ENCODE measurements around the gene JMJD1C.
A peak's percentile ranks its signal among the peaks of the same experiment; 100 is the strongest.

The JMJD1C gene

DNA sequence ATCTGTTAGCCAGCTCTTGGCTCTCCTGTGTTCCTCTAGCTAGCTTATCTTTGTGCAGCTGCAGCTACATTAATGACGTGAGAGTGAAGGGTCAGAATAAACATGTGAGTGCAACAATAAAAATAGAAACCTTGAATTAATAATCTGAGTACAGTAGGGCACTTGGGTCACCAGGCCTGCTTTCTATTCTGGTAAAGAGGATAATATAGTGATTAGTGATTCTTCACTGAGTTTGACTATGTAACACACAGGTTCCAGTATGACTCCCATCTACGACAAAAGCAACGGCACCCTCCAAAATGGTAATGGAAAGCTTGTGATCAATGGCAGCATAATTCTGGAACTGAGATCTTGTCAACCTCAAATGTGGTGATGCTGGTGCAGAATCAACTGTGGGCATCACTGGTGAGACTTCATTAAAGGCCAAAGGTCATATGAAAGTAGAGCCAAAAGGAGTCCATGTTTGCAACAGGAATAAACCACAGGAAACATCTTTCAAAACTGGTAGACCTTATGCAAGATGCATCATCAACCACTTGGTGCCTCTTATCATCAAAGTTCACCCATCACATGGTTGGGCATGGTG is 255.1 kb downstream of the JMJD1C start:
- no peak for DNase-seq

DNA sequence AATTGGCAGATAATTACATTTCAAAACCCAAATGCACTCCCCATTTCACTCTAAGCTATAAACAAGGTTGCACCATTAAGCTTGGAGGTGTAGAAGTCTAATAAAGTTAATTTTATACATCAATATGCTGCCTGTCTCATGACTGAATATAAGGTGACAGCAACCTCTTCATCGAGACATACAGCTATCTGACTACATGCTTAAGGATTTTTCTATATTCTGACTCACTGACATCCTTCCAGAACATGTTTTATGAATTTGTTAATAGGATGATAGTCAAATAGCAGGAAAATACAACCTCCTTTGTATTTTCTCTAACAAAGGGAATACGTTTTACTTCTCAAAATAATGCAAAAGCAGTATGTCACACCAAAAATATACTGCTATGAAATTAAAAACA is 256.1 kb downstream of the JMJD1C start:
- no peak for DNase-seq

- DNase-seq: no peak
Observed at GRCh38 chr10:63208986-63209385, 256.8 kb downstream of the JMJD1C start.

DNA sequence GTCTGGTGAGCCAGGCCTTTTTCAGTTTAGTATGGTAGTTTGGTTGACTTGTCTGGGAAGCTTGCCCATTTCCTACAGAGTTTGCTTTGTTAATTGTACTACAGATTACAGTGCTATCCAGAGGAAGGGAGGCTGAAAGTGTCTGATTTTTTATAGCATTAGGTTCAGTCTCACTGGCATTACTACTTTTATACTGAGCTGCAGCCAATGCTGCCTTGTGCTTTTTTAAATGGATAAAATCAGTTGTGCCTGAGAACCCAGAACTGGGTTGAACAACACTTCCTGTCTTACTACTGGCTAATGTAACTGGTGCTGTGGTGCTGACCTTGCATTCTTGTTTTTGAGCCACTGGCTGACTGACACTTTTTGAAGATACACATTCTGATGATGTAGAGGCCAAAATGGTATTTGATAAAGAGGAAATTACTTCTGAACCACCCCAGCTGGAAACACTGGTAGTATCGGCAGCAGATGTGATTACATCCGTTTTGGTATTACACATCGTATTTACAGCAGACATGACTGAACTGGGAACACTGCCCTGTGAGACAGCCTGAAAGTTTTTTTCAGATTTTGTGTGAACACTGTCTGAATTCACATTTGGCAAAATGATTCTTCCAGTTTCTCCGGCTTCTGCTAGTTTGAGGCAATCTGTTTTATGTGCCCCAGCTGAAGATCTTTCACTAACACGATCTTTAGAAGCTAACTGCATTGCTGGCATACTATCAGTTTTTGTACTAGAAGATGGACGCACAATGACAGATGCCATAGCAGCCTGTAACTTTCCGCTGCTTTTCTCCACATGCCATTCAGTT is 258.6 kb downstream of the JMJD1C start:
- DNase-seq: peak; percentile 69

- no peak for DNase-seq
Observed at GRCh38 chr10:63206576-63206975, 259.2 kb downstream of the JMJD1C start.

DNA sequence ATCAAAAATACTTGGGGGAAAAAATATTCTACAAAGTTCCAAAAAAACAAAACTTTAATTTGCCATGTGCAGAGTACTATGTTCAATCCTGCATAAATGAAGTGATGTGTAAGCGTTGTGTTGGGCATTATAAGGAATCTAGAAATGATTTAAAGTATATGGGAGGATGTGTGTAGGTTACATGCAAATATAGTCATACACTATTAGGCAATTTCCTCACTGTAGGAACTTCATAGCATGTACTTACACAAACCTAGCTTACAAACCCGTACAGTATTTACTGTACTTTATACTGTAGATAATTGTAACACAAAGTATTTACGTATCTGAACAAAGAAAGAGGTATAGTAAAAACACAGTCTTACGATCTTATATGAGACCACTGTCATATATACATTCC is 260.4 kb downstream of the JMJD1C start:
- no peak for DNase-seq

DNA sequence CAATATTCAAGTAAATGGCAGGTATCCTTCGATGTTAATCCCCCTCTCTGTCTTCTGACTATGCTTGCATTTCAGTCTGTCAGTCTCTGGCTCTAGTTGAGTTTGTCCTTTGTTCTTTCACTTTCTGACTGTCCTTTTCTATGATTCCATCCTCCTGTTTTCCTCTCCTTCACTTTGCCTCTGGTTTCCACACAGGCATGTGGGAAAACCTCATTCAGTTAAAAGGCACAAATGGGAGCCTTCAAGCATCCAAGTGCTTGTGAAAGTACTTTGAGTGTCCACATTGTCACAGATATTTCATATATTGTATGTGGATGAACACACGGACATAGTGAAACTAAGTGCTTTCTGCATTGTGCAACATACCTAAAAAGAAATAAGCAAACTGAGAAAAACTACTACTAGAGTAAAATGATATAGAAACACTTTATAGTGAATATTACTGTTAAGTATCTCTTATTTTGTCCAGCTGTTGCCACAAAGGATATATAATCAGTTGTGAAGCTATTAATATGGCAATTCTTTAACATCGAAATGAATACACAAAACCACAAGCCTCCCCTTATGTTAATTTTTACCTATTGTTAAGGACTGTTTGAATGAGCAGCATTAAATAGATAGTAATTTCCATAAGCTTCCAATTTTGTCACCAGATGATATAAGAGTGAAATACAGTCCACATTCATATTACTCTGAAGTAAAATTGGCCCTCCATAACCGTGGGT is 260.9 kb downstream of the JMJD1C start:
- DNase-seq: no peak

DNA sequence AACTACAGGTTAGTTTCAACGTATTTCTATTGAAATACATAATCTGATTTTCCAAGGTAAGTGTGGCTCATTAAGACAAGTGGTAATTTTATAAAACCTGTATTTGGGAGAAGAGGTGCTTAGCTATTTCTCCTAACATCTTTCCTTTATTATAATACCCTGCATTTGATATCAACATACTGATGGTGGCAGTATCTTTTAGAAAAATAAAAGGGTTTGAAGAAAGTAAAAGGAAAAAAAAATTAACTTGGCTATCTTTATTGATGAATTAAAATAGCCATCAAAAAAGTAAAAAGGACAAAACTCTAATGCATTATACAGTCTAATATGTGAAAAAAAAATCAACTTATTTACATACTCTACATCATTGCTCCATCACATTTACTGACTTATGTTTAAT is 264.7 kb downstream of the JMJD1C start:
- no peak for DNase-seq

DNA sequence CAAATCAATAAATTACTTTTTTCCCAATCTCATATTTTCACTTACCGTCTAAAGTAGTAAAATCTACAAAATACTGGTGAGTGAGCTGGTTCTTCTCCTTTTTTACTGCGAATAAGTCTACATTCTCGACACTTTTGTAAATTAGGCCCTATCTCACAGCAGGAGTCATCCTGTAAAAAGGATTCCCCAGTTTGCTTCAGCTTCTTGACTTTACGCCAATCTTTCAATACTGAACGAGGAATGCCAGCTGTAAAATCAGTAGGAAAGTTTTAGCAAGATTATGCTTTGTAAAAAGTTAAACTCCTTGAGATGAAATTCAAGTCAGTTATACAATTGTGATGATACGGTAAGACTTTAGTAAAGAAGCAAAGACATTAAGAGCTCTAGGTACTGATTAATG is 265.3 kb downstream of the JMJD1C start:
- DNase-seq: no peak

GRCh38 chr10:63199716-63200115 is 266.1 kb downstream of the JMJD1C start:
- DNase-seq: no peak

DNA sequence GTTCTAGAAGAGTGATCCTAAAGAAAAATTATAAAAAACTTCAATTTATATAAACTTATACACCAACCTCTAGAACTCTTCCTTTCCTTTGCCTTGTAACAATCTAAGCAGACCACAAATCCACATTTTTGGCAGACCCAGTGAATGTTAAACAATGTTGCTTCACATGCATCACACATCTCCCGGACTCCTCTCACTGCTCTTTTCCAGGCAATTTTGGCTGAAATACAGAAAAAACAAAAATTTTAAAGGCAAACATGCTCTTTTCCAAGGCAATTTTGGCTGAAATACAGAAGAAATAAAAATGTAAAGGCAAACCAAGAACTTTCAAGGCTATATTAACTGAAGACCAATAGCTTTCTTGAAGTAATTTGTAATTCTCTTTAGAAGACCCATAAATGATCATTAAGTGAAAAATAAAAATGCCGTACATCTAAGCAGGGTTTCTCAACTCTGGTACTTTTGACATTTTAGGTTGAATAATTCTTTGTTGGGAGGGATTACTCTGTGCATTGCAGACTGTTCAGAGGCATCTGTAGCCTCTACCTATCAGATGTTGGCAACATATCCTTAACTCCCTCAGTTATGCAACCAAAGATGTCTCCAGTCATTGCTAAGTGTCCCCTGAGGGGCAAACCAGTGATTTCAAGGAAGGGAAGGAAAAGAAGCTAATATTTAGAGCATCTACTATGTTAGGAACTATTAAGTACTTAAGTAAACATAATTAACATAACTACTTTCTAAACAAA is 268.3 kb downstream of the JMJD1C start:
- DNase-seq: peak; percentile 51

DNA sequence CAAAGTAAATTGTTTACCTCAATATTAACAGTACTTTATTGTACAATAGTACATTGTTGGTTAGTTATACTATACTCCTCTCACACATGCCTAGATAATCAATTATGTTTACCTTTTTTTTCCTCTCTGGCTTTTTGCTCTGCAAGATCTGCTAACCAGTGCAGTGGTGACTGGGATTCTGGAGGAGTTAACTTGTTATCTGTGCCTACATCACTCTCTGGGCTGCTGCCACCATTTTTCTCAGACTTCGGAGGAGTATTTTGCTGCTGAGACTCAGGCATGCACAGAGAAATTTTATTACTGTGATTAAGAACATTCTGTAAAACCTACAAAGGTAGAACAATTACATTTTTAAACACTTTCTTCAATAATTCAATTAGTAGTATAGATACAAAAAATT is 273.0 kb downstream of the JMJD1C start:
- DNase-seq: no peak

- no peak for DNase-seq
Observed at GRCh38 chr10:63175534-63175933, 290.2 kb downstream of the JMJD1C start.

DNA sequence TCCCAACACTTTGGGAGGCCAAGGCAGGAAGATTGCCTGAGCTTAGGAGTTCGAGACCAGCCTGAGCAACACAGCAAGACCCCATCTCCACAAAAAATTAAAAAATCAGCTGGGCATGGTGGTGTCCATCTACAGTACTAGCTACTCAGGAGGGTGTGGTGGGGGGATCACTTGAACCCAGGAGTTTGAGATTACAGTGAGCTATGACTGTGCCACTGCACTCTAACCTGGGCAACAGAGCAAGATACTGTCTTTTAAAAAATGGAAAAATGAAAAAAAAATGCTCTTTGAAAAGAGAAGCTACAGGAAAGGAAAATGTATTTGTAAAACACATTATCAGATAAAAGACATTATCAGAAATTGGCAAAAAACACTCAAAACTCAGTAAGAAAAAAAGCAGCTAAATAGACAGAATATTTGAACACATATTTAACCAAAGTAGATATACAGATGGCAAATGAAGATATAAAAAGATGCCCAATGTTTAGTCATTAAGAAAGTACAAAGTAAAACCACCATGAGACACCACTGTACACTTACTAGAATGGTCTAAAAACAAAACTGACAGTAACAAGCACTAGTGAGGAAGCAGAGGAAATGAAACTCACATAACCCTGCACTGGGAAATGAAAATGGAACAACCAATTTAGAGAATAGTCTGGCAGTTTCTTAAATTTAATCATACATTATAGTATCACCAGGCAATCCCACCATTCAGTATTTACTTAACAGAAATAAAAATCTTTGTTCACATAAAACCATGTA is 292.1 kb downstream of the JMJD1C start:
- DNase-seq: no peak

DNA sequence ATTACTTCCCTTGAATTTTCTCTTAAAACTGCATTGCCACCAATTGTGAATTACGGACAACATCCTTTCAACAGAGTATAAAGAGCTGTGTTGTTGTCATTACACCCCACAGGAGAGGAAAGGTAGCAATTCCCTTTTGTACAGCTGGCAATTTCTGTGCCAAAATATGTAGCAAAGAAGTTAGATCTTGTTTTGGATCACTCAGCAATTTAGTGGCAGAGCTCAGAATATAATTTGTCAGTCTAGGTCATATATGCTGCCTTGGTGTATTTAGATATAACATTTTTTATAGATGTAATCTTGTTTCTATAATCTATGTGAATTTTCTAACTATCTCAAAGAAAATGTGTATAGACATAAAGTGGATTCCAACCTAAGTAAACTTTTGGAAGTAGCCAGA is 293.9 kb downstream of the JMJD1C start:
- DNase-seq: no peak

DNA sequence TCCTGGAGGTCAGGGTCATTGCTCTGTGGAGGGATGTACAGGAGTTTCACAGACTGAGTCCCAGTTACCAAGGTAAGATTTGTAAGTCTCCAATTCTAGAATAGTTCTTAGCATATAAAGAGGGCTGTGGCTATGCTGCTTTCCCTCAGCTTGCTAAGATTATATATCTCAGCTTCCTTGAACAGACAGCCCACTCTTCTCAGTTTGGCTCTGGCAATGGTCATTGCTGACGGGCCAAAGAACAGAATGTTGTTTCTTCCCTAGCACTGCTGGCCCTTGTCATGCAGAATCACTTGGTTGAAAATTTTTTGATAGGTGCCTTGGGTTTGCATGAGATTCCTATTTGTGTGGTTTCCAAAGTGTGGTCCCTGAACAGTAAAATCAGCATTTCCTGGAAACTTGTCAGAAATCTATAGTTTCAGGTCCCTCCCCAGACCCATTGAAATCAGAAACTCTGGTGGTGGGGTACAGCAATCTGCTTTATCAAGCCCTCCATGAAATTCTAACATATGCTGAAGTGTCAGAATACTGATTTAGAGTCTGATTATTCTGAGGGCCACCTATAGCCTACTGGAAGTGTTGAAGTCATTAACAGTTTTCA is 294.4 kb downstream of the JMJD1C start:
- no peak for DNase-seq

DNA sequence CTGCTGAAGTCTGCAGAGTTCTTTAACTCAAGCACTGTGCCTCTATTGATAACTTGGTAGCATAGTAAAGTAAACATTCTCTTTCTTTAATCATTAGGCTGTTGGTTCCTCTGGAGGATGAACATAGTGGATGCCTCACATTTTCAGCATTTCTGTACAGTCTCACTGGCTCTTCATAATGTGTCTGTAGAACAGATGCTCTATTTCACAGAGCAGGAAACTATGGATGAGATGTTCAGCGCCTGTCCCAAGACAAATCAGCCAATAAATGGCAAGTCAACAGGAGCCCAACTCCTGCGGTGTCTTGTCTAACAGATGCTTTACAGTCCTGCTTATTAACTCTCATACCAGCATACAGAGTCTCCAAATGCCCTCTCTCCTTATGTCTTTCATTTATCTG is 296.2 kb downstream of the JMJD1C start:
- DNase-seq: no peak

- no peak for DNase-seq
Observed at GRCh38 chr10:63168821-63169462, 296.8 kb downstream of the JMJD1C start.

GRCh38 chr10:63166742-63167258 is 299.0 kb downstream of the JMJD1C start:
- no peak for DNase-seq

DNA sequence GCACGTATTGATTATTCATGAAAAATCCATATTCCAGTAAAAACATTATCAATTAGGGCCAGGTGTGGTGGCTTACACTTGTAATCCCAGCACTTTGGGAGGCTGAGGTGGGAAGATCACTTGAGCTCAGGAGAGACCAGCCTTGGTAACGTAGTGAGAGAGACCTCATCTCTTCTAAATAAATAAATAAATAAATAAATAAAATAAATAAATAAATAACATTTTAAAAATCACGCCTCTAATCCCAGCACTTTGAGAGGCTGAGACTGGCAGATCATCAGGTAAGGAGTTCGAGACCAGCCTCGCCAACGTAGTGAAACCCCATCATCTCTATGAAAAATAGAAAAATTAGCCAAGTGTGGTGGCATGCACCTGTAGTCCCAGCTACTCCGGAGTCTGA is 300.5 kb downstream of the JMJD1C start:
- DNase-seq: no peak

DNA sequence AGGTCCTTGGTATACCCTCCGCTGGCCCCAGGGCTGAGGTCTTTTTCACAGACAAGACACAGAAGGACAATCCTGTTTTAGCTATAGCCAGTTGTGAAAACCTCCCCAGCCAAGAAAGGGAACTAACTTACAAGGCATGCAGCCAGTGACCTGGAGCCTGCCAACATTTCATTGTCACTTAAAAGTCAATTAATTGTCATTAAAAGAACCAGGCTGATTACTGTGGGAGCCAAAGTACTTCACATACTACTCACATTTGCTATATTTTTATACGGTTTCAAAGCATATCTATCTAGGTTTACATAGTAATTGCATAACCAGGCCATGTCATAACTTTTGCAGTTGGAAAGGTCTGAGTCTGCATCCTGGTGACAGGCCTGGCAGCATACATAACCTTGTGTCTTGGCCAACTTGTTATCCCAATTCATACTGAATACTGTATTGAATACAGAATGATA is 301.6 kb downstream of the JMJD1C start:
- no peak for DNase-seq

Data from femur (tissue), 1 donor.